ENCODE results near the gene COX8A.

The COX8A gene

GRCh38 chr11:64011371-64011770 lies 37.0 kb downstream of the COX8A start:
- Mint-ChIP-seq H3K27me3 (ENCODE audit: low read depth) (peaks cover 40% of the 10 kb centered on the region), H3K9me3 (no peaks in the 10 kb centered on the region), H3K4me3 (no peak overlapping the region), H3K27ac (no peak overlapping the region), H3K4me1 (peaks cover 23% of the 10 kb centered on the region), H3K36me3 (ENCODE audit: low read depth) (no peaks in the 10 kb centered on the region)
- no peak for TF ChIP-seq CTCF (IDR thresholded peaks at IDR 0.05; ENCODE audit: unreplicated experiment in 3 of 3)

- H3K27ac Mint-ChIP-seq = no peak overlapping the region
- H3K36me3 Mint-ChIP-seq (ENCODE audit: low read depth) = no peaks in the 10 kb centered on the region
- no peaks in the 10 kb centered on the region for H3K9me3 Mint-ChIP-seq
- TF ChIP-seq CTCF (IDR thresholded peaks at IDR 0.05; ENCODE audit: unreplicated experiment in 3 of 3) = no peak
- H3K4me3 Mint-ChIP-seq = no peak overlapping the region
- H3K27me3 Mint-ChIP-seq (ENCODE audit: low read depth) = peaks cover 23% of the 10 kb centered on the region
- peaks cover 6% of the 10 kb centered on the region for H3K4me1 Mint-ChIP-seq
Observed at GRCh38 chr11:64013141-64013896, 38.9 kb downstream of the COX8A start.

- no peak overlapping the region for H3K27ac Mint-ChIP-seq
- no peaks in the 10 kb centered on the region for H3K4me1 Mint-ChIP-seq
- H3K9me3 Mint-ChIP-seq = no peaks in the 10 kb centered on the region
- H3K27me3 Mint-ChIP-seq (ENCODE audit: low read depth) = peaks cover 23% of the 10 kb centered on the region
- no peak for TF ChIP-seq CTCF (IDR thresholded peaks at IDR 0.05; ENCODE audit: unreplicated experiment in 3 of 3)
- H3K4me3 Mint-ChIP-seq = no peak overlapping the region
- no peaks in the 10 kb centered on the region for H3K36me3 Mint-ChIP-seq (ENCODE audit: low read depth)
Observed at GRCh38 chr11:64014356-64014755, 39.9 kb downstream of the COX8A start.

- no peaks in the 10 kb centered on the region for H3K4me1 Mint-ChIP-seq
- no peak overlapping the region for H3K27ac Mint-ChIP-seq
- H3K4me3 Mint-ChIP-seq = no peak overlapping the region
- H3K27me3 Mint-ChIP-seq (ENCODE audit: low read depth) = peaks cover 31% of the 10 kb centered on the region
- H3K36me3 Mint-ChIP-seq (ENCODE audit: low read depth) = no peaks in the 10 kb centered on the region
- no peak for TF ChIP-seq CTCF (IDR thresholded peaks at IDR 0.05; ENCODE audit: unreplicated experiment in 3 of 3)
- H3K9me3 Mint-ChIP-seq = no peaks in the 10 kb centered on the region
Observed at GRCh38 chr11:64015510-64015909, 41.1 kb downstream of the COX8A start.

GRCh38 chr11:64015935-64016845 lies 41.8 kb downstream of the COX8A start:
- TF ChIP-seq CTCF (IDR thresholded peaks at IDR 0.05; ENCODE audit: unreplicated experiment in 3 of 3) = no peak

More at GRCh38 chr11:64015935-64016845, 41.8 kb downstream of the COX8A start:
- Mint-ChIP-seq H3K4me1 (no peaks in the 10 kb centered on the region), H3K27me3 (ENCODE audit: low read depth) (peaks cover 29% of the 10 kb centered on the region), H3K36me3 (ENCODE audit: low read depth) (no peaks in the 10 kb centered on the region), H3K4me3 (no peak overlapping the region), H3K27ac (no peak overlapping the region), H3K9me3 (no peaks in the 10 kb centered on the region)

Data from nephron (organoid).